Measurements from ENCODE around the gene NFX1. TPM values are rescaled to one million over a fixed set of nuclear protein-coding genes. Genes with fewer than 3 reads are reported as not detected.

Gene NFX1
- total and polyA plus RNA-seq, 9 of the 15 experiments (the other 6 are each of a cell fraction or from before 2014, with no cell fraction given) = 8.8 to 38.9 (median 26.8) TPM

GRCh38 chr9:33318781-33319180, 28.5 kb downstream of the NFX1 start:
- intact Hi-C loops (cut with micrococcal nuclease) = no loop called here
- no peak overlapping the region for H3K27ac ChIP-seq (ENCODE audit: extremely low read depth, low read depth, low read length)
- no peak overlapping the region for H3K4me2 ChIP-seq (ENCODE audit: insufficient read depth, low read length)
- in situ Hi-C loops (cut with MboI) = no loop called here
- H3K79me2 ChIP-seq (ENCODE audit: control insufficient read depth, insufficient read depth, low read length) = no peaks in the 10 kb centered on the region
- no peaks in the 10 kb centered on the region for H3K27me3 ChIP-seq (ENCODE audit: control insufficient read depth in 2 of 2, insufficient read depth in 2 of 2, low read length in 2 of 2)
- H3K4me1 ChIP-seq (replicated peaks in 1 of 2; ENCODE audit: control insufficient read depth in 2 of 2, insufficient read depth in 2 of 2, low read length in 2 of 2) = no peaks in the 10 kb centered on the region
- 96% methylated on average over 7 of the region's 8 CpGs for WGBS (ENCODE audit: insufficient coverage, low coverage, missing lambda C conversion rate)
- ChIA-PET CTCF (ENCODE audit: low intra/inter-chr PET ratio) (no interaction called here), POLR2A (interaction anchor here (1.3 to 1.9 kb wide), 2 partner anchors 10 to 22 kb away, joined by 5 to 6 read pairs; no protein-coding TSS in a partner anchor)
- no peak overlapping the region for H3K9ac ChIP-seq (ENCODE audit: insufficient read depth in 1 of 2, low read depth in 2 of 2, low read length in 2 of 2)
- H2AFZ ChIP-seq (ENCODE audit: low read depth, low read length) = no peak overlapping the region
- BruUV-seq (replicated peaks) = no TSS peak
- H3K4me3 ChIP-seq = no peak overlapping the region
- H4K20me1 ChIP-seq (replicated peaks; ENCODE audit: control insufficient read depth, insufficient read depth, low read length) = no peaks in the 10 kb centered on the region
- no peak for FAIRE-seq
- TF ChIP-seq FOXJ2 (tag; IDR thresholded peaks at IDR 0.05) (no peak), ZNF644 (tag; IDR thresholded peaks at IDR 0.05; ENCODE audit: low read depth) (no peak), CREB3 (tag; conservative IDR thresholded peaks at IDR 0.05; ENCODE audit: low read depth) (no peak), ZNF175 (CRISPR knock-in tag; IDR thresholded peaks at IDR 0.05; ENCODE audit: low read depth) (no peak), NR2C1 (IDR thresholded peaks at IDR 0.05) (no peak), NR2C1 (tag; IDR thresholded peaks at IDR 0.05) (no peak), SMARCC2 (IDR thresholded peaks at IDR 0.05; ENCODE audit: low read depth) (no peak), MCM3 (IDR thresholded peaks at IDR 0.05) (no peak), PREB (CRISPR knock-in tag; IDR thresholded peaks at IDR 0.05) (no peak), ZNF717 (CRISPR knock-in tag; IDR thresholded peaks at IDR 0.05) (no peak)
- H3K9me3 ChIP-seq (replicated peaks; ENCODE audit: control insufficient read depth, insufficient read depth, low read depth, low read length) = no peaks in the 10 kb centered on the region
- ATAC-seq = no peak
- no peaks in the 10 kb centered on the region for H3K9me1 ChIP-seq (ENCODE audit: control insufficient read depth, insufficient read depth, low read length)
- DNase-seq (ENCODE audit: extremely low read depth in 1 of 4, low spot score in 3 of 4) = no peak
- H3K36me3 ChIP-seq (ENCODE audit: control insufficient read depth, insufficient read depth, low read length) = peaks cover 87% of the 10 kb centered on the region

Data from K562 (cell line).